Testis (tissue), 2 donors: Measurements from ENCODE around the gene NXNL1.
"Not testable (repeated sequence)": the region's sequence is repeated elsewhere in the genome, so short reads cannot be mapped to it uniquely, and the experiment has no call there.

ENCODE experiments used
- CTCF ChIP-seq, 3 experiments: fragments of 450-650 bp in 2 of 3; fragments of 200-600 bp in 1 of 3; sonication (generic) in 1 of 3; IDR thresholded peaks; one replicate each; pipeline ENCODE4 v1.5.1; 2016 to 2019; ENCODE audit warnings: antibody characterized with exemption in 3 of 3, mild to moderate bottlenecking in 2 of 3, moderate library complexity in 1 of 3
- POLR2A ChIP-seq: fragments of 450-650 bp; IDR thresholded peaks from one replicate; pipeline ENCODE4 v1.6.1; 2017; ENCODE audit warnings: antibody characterized with exemption, mild to moderate bottlenecking, moderate library complexity

DNA sequence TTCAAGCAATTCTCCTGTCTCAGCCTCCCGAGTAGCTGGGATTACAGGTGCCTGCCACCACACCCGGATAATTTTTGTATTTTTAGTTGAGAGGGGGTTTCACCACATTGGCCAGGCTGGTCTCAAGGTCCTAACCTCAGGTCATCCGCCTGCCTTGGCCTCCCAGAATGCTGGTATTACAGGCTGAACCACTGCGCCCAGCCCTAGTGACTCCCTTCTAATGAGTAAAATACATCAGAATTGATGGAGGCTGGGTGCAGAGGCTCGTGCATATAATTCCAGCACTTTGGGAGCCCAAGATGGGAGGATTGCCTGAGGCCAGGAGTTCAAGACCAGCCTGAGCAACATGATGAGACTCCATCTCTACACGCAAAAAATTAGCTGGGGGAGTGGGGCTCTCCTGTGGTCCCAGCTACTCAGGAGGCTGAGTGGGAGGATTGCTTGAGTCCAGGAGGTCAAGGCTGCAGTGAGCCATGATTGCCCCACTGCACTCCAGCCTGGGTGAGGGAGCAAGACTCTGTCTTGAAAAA is 14.3 kb upstream of the NXNL1 start:
- not testable (repeated sequence) for TF ChIP-seq POLR2A; CTCF (IDR thresholded peaks at IDR 0.05)
